Esophagus squamous epithelium (tissue), 4 donors: ENCODE measurements around the gene ADCY7.

ENCODE experiments used
- POLR2A ChIP-seq, 4 donors: fragments of 450-650 bp; IDR thresholded peaks; one replicate each; pipeline ENCODE4 v1.6.1; 2017; ENCODE audit warnings: antibody characterized with exemption in 4 of 4, mild to moderate bottlenecking in 4 of 4, moderate library complexity in 3 of 4
- TF ChIP-seq, protein P1 (sequence below), 6 experiments: fragments of 450-650 bp in 4 of 6; fragments of 200-600 bp in 2 of 6; sonication (generic) in 2 of 6; IDR thresholded peaks; one replicate each; pipeline ENCODE4 v1.5.1; 2016 to 2019; ENCODE audit warnings: antibody characterized with exemption in 6 of 6, mild to moderate bottlenecking in 4 of 6, moderate library complexity in 4 of 6

DNA sequence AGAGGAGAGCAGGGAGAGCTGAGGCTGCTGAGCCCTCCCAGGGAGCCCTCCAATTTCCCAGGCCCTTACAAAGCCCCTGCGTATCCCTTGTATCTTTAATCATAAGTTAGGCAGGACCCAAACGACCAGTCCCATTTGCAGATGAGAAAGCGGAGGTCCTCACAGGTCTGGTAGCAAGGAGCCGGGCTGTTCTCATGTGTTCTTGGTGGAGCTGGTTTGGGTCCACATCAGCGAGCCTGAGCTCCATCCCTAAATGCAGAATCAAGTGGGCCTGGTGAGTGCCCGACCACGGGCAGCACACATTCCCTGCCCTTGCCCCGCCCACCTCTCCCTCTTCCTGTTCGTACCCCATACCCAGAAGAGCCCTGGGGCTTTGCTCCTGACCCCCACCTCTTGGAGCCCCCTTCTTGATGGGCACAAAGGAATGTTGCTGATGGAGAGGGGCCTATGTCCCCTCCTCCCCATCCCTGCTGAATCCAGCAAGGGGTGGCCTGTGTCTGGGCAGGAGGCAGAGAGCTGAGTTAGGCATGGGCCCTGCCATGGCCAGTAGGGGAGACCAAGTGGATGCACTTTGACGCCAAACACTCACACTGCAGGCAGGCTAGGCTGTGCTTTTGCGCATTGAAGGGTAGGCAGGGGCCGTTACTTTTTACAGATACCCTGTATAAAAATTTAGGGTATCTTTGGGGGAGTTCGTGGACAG, 18.3 kb upstream of the ADCY7 start:
- TF ChIP-seq, protein P1, sequence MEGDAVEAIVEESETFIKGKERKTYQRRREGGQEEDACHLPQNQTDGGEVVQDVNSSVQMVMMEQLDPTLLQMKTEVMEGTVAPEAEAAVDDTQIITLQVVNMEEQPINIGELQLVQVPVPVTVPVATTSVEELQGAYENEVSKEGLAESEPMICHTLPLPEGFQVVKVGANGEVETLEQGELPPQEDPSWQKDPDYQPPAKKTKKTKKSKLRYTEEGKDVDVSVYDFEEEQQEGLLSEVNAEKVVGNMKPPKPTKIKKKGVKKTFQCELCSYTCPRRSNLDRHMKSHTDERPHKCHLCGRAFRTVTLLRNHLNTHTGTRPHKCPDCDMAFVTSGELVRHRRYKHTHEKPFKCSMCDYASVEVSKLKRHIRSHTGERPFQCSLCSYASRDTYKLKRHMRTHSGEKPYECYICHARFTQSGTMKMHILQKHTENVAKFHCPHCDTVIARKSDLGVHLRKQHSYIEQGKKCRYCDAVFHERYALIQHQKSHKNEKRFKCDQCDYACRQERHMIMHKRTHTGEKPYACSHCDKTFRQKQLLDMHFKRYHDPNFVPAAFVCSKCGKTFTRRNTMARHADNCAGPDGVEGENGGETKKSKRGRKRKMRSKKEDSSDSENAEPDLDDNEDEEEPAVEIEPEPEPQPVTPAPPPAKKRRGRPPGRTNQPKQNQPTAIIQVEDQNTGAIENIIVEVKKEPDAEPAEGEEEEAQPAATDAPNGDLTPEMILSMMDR (IDR thresholded peaks at IDR 0.05): no peak
- TF ChIP-seq POLR2A (IDR thresholded peaks at IDR 0.05): no peak
